ENCODE results near the gene CDC42EP2.
A peak's percentile ranks its signal among the peaks of the same experiment; 100 is the strongest.

CDC42EP2 gene

GRCh38 chr11:65316227-65317024 is 1.8 kb downstream of the CDC42EP2 start:
- Histone ChIP-seq H3K27ac (replicated peaks) (no peak overlapping the region), H3K27me3 (ENCODE audit: insufficient read depth, poor library complexity, severe bottlenecking) (peaks cover 3% of the 10 kb centered on the region), H3K4me3 (replicated peaks; ENCODE audit: insufficient read depth, low read length) (no peak overlapping the region)
- TF ChIP-seq REST (IDR thresholded peaks at IDR 0.05; ENCODE audit: insufficient replicate concordance, low read depth) = no peak
- no peak for TF ChIP-seq GABPA (IDR thresholded peaks at IDR 0.05; ENCODE audit: low read depth)
- TF ChIP-seq SPI1 (IDR thresholded peaks at IDR 0.05; ENCODE audit: borderline replicate concordance, low read depth) = no peak
- TF ChIP-seq CTCF (IDR thresholded peaks at IDR 0.05; ENCODE audit: insufficient read depth, low read length) = no peak
- no peak for TF ChIP-seq POLR2AphosphoS5 (IDR thresholded peaks at IDR 0.05; ENCODE audit: low read depth)
- peak in 1 of 2 experiments; percentile 50 for DNase-seq (ENCODE audit: low read depth in 1 of 2, low spot score in 1 of 2)

DNA sequence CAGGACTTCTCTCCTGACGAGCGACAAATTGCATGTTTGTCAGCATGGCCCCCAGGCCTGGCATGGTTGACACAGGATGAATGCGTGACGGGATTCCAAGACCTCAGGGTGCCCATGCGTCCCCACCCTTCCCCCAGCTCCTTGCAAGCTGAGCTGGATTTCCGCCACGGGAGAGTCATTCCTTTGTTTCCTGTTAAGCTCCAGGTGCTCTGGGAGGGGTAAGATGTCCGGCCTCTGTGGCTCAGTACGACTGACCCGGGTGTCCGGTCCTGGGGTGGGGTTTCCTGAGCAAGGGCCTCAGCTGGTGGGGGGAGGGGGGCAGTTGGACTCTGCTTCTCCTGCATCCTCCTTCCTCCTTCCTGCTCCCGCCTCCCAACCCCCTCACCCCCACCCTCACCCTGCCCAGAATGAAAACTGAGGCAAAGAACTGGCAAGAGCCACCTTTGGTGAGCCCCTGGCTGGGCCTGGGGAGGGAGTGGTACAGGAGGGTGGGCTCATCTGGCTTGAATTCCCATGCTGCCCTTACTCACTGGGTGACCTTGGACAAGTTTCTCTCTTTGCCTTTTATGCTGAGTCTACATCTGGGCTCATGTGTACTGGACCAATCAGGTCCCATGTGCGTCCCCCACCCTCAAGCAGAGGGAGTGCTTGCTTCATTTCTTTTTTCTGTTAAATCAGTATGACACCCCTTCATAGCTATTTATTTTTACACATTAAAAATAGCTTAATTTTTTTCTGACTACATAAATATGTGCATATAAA is 2.5 kb downstream of the CDC42EP2 start:
- Histone ChIP-seq H3K27me3 (ENCODE audit: insufficient read depth, poor library complexity, severe bottlenecking) (peaks cover 3% of the 10 kb centered on the region), H3K4me3 (replicated peaks; ENCODE audit: insufficient read depth, low read length) (no peak overlapping the region), H3K27ac (replicated peaks) (no peak overlapping the region)
- DNase-seq (ENCODE audit: low read depth in 1 of 2, low spot score in 1 of 2) = no peak
- no peak for TF ChIP-seq CTCF (IDR thresholded peaks at IDR 0.05; ENCODE audit: insufficient read depth, low read length)
- TF ChIP-seq GABPA (IDR thresholded peaks at IDR 0.05; ENCODE audit: low read depth) = no peak
- TF ChIP-seq REST (IDR thresholded peaks at IDR 0.05; ENCODE audit: insufficient replicate concordance, low read depth) = no peak
- TF ChIP-seq SPI1 (IDR thresholded peaks at IDR 0.05; ENCODE audit: borderline replicate concordance, low read depth) = no peak

- Histone ChIP-seq H3K27ac (replicated peaks) (no peak overlapping the region), H3K4me3 (replicated peaks; ENCODE audit: insufficient read depth, low read length) (no peak overlapping the region), H3K27me3 (ENCODE audit: insufficient read depth, poor library complexity, severe bottlenecking) (no peaks in the 10 kb centered on the region)
- no peak for DNase-seq (ENCODE audit: low read depth in 1 of 2, low spot score in 1 of 2)
- TF ChIP-seq GABPA (IDR thresholded peaks at IDR 0.05; ENCODE audit: low read depth) = no peak
- TF ChIP-seq CTCF (IDR thresholded peaks at IDR 0.05; ENCODE audit: insufficient read depth, low read length) = no peak
- no peak for TF ChIP-seq REST (IDR thresholded peaks at IDR 0.05; ENCODE audit: insufficient replicate concordance, low read depth)
- no peak for TF ChIP-seq SPI1 (IDR thresholded peaks at IDR 0.05; ENCODE audit: borderline replicate concordance, low read depth)
- TF ChIP-seq POLR2AphosphoS5 (IDR thresholded peaks at IDR 0.05; ENCODE audit: low read depth) = no peak
Observed at GRCh38 chr11:65320386-65321075, 5.9 kb downstream of the CDC42EP2 start.

Measured in HL-60 (cell line).